Stimulated activated CD8-positive, alpha-beta memory T cell treated with anti-CD3 and anti-CD28 coated beads, Interleukin-7, amount 100 ng/mL, for 48 hours (primary cell): ENCODE results near the gene CARD8.
A peak's percentile ranks its signal among the peaks of the same experiment; 100 is the strongest.

Experiments
- DNase-seq, 2 donors: peaks; one replicate each; pipeline ENCODE4 v3.0.0-alpha.2; 2020; ENCODE audit warnings: low read depth in 1 of 2; ENCODE audit errors: extremely low read depth in 1 of 2

CARD8 gene

DNA sequence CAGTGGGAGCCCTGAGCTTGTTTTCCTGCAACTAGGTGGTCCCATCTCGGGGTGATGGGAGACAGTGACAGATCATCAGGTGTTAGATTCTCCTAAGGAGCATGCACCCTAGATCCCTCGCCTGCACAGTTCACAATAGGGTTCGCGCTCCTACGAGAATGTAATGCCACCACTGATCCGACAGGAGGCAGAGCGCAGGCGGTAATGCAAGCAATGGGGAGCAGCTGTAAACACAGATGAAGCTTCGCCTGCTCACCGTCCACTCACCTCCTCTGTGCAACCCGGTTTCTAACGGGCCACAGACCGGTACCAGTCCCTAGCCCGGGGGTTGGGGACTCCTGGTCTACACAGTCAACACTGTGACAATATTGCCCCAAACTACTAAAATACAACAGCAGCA lies 38.8 kb downstream of the CARD8 start:
- DNase-seq, result no peak

- DNase-seq, result no peak
Observed at GRCh38 chr19:48213959-48214358, 41.8 kb downstream of the CARD8 start.

DNA sequence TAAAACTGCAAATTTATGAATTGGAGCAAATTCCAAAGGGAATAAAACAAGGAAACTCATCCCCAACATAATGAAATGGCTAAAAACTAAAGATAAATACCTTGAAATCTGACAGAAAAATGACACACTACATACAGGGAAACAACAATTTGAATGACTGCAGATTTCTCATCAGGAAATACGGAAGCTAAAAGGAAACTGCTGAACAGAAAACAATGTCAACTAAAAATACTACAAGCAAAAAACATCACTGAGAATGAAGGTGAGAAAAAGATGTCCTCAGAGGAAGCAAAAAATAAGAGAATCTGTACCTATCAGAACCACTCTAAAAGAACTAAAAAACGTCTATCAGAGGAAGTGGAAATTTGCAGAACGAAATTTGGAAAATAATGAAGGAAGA lies 45.7 kb downstream of the CARD8 start:
- no peak for DNase-seq

DNA sequence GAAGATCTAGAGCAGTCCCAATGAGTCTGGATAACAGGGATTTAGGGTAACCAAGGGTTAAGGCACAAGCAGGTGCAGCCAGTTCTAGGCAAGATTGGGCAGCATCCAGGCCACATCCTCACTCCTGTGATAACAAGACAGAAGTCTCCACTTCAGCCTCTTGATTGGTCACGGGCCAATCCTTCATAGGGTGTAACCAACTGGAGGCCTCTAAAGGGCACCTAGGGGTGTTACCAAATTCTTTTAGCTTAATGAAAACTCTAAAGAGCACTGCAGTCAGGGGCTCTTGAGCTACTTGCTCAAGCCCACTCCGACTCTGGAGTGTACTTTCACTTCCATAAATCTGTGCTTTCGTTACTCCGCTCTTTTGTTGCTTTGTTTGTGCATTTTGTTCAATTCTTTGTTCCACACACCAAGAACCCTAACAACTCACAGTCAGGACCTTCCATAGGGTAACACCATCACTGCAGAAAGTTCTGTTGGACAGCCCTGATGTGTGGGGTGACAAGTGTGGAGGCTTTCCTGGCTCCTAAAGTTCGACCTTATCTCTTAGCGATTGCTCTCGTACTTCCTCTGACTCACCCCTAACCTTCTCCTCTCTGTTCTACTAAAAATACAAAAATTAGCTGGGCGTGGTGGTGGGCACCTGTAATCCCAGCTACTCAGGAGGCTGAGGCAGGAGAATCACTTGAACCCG lies 49.2 kb downstream of the CARD8 start:
- DNase-seq, result no peak

DNA sequence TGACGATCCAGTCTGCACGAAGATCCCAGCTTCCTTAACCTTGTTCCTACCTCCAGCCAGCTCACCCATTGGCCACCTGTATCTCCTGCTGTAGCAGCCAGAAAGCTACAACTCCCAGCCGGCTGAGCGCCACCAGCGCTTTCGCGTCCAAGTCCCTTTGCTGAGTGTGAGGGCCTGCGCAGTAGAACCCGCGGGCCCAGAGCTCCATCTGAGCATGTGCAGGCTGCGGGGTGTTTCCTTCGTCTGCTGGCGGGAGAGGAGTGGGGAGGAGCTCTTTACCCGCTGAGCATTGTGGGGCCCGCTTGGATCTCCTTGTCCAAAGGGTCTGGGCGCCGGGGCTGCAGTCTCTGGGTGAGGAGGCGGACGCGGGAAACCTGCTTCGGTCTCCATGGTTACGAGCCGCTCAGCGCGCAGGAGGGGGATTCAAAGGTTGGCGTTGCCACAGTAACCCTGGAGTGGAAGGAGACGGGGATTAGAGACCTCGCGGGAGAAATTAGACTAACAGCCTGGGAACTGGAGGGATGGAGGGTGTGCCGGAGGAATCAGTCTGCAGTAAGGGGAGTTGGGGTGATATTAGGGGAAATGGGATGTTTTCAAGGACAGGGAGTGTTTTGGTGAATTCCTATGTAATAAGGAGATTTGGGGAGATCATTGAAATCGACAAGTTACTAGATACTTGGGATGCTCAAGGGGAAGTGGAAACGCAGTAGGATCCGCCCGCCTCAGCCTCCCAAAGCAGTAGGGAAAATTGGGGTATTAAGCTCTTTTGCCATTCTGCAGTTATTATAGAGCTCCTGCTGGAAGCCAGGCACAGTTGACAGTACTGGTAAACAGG lies 51.7 kb downstream of the CARD8 start:
- DNase-seq, result peak; percentile 87 to 94

- peak in 1 of 2 donors; percentile 16 for DNase-seq
Observed at GRCh38 chr19:48203222-48203793, 52.4 kb downstream of the CARD8 start.

- DNase-seq, result no peak
Observed at GRCh38 chr19:48196933-48197665, 58.6 kb downstream of the CARD8 start.

GRCh38 chr19:48196321-48196763 lies 59.4 kb downstream of the CARD8 start:
- DNase-seq, result no peak

DNA sequence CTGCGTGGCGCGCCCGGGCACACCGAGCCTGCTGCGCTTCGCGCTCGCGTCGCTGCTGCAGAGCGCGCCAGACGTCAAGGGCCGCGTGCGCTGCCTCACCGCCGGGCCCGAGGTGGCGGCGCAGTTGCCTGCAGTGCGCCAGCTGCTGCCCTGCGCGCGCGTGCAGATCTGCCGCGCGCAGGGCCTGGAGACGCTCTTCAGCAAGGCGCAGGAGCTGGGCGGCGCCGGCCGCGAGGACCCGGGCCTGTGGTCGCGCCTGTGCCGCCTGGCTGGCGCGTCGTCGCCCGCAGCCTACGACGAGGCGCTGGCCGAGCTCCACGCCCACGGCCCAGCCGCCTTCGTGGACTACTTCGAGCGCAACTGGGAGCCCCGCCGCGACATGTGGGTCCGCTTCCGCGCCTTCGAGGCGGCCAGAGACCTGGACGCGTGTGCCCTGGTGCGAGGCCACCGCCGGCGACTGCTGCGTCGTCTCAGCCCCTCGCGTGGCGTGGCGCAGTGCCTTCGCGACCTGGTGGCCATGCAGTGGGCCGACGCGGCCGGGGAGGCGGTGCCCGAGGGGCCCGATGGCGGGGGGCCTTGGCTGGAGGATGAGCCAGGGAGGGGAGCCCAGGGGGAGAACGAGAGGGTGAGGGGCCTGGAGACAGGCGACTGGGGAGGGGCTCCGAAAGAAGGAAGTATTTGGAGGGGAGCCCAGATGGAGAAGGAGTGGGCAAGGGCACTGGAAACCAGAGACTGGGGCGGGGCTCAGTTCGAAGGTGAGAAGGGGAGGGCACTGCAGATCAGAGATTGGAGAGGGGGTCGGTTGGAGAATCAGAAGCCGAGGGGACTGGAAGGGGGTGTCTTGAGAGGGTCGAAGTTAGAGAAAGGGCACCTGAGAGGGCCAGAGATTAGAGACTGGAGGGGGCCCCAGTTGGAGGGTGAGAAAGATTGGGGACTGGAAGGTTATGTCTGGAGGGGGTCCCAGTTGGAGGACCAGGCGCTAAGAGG lies 60.6 kb downstream of the CARD8 start:
- no peak for DNase-seq

DNA sequence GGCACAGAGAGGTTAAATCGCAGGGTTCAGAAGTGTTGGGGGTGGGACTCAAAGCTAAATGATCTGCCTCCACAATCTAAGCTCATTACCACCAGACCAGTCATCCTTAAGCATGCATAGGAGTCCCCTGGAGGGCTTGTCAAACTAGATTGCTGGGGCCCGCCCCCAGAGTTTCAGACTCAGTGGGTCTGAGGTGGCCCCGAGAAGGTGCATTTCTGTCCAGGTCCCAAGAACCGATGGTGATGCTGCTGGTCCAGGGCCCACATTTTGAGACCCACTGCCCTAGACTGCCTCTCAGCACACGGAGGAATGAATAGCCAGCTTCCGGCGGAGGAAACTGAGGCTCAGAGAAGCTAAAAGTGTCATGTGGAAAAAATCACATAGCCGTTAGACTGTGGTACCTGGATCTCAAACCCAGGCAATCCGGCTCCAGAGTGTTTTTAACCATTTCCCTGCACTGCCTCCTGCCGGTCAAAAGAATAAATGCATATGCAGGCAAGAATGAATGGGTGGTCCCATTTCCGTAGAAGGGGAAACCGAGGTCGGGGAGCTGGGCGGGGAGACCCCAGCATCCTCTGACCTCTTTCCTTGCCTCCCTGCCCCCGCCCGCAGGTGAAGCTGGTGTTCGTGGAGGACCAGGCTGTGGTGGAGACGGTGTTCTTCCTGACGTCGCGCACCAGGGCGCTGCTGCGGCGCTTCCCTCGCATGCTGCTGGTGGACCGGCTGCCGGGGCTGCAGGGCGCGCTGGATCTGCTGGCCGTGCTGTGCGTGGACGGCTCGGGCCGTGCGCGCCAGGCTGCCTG lies 61.5 kb downstream of the CARD8 start:
- no peak for DNase-seq

- DNase-seq, result no peak
Observed at GRCh38 chr19:48192750-48193149, 63.0 kb downstream of the CARD8 start.

DNA sequence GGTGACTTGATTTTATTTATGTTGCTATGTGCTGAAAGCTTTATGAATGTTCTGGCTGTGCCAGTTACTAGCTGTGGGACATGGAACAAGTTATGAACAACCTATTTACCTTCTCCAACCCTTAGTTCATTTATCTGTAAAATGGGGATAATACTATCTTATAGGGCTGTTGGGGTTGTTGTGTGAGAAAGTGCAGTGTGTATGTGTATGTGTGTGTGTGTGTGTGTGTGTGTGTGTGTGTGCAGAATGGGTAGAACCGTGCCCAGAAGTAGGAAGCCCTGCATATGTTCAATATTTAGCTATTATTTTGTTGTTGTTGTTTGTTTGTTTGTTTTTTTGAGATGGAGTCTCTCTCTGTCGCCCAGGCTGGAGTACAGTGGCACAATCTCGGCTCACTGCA lies 64.8 kb downstream of the CARD8 start:
- DNase-seq, result no peak

DNA sequence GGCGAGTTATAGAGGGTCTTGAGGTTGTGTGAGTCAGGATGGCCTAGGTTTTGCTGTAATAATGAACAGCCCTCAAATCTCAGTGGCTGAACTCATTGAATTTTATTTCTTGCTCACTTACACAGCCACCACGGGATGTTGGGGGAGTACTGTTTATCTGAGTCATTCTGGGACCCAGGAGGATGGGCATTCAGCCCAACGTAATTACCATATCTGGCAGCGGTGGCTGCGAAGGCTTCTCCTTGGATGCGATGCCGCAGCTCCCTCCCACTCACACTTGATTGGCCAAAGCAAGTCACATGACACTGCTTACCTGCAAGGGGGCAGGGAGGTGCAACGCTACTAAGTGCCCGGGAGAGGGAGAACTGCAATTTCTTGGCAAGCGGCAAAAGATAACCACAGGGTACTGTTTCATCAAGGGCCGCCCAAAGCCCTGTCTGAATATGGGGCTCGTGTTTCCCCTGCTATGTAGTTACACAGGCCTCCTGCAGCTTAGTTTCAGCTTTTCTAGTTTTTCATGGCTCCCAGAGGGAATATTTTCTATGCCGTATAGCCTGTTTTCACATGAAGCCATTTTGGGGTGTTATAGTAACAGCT lies 65.3 kb downstream of the CARD8 start:
- peak; percentile 25 to 32 for DNase-seq

DNA sequence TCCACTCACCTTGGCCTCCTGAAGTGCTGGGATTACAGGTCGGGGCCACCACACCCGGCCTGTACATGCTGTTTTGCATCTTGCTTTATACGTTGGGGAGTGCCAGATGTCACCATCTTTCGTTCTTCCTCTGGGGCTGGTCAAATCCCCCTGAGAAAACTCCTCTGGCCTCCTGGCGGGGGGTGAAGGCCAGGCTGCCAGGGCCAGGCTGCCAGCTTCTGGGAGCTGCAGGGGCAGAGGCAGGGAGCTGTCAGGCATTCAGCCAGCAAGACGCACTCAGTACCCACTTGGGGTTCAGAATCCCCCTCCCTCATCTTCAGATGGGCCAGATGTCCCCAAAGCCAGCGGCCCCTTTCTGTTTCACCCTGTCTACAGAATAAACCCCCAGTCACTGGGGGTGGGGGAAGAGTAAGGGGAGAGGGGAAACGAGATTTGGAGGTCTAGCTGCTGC lies 69.1 kb downstream of the CARD8 start:
- DNase-seq, result no peak

- DNase-seq, result no peak
Observed at GRCh38 chr19:48186015-48186414, 69.7 kb downstream of the CARD8 start.

- DNase-seq, result no peak
Observed at GRCh38 chr19:48183356-48183755, 72.4 kb downstream of the CARD8 start.

DNA sequence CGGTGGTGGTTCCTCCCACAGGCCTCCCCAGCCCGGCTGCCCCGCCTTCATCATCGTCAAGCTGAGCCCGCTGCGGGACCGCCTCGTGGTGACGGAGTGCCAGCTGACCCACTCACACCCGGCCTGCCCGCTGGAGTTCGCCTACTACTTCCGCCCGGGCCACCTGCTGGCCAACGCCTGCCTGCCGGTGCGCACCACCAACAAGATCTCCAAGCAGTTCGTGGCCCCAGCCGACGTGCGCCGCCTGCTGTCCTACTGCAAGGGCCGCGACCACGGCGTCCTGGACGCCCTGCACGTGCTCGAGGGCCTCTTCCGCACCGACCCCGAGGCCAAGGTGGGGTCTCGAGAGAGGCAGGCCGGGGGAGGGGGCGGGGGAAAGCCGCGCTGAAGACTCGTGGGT lies 73.3 kb downstream of the CARD8 start:
- no peak for DNase-seq

- DNase-seq, result no peak
Observed at GRCh38 chr19:48181505-48181904, 74.2 kb downstream of the CARD8 start.

DNA sequence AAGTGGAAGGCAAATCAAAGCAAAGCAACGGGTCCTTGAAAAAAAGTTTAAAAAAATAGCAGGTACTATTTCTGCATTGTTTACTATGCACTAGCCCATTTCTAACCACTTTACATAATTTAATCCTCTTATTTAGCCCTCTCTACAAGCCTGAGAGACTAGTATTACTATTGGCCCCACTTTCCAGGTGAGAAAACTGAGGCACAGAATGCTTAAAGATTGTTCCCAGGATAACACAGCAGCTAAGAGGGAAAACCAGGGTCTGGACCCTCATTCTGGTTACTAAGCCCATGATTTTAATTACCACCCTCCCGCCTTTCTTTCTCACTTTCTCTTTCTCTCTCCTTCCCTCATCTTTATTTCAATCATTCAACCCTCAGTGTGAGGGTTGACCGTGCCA lies 79.5 kb downstream of the CARD8 start:
- DNase-seq, result no peak
